ENCODE measurements around the gene ADGRL4.

DNA sequence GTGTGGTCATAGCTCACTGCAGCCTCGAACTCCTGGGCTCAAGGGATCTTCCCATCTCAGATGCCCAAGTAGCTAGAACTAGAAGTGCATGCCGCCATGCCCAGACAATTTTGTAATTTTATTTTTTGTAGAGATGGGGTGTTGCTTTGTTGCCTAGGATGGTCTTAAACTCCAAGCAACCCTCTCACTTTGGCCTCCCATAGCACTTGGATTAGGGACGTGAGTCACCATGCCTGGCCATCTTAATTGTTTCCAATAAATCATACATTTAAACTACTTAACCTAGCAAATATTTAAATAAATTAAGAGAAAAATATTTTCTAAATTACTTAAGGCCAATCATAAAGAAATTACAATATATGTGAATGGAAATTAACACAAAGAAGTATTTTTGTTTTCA is 35.1 kb upstream of the ADGRL4 start:
- TF ChIP-seq, protein P1, sequence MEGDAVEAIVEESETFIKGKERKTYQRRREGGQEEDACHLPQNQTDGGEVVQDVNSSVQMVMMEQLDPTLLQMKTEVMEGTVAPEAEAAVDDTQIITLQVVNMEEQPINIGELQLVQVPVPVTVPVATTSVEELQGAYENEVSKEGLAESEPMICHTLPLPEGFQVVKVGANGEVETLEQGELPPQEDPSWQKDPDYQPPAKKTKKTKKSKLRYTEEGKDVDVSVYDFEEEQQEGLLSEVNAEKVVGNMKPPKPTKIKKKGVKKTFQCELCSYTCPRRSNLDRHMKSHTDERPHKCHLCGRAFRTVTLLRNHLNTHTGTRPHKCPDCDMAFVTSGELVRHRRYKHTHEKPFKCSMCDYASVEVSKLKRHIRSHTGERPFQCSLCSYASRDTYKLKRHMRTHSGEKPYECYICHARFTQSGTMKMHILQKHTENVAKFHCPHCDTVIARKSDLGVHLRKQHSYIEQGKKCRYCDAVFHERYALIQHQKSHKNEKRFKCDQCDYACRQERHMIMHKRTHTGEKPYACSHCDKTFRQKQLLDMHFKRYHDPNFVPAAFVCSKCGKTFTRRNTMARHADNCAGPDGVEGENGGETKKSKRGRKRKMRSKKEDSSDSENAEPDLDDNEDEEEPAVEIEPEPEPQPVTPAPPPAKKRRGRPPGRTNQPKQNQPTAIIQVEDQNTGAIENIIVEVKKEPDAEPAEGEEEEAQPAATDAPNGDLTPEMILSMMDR (IDR thresholded peaks at IDR 0.05): no peak
- no peak for TF ChIP-seq POLR2A (IDR thresholded peaks at IDR 0.05)
- no peak for TF ChIP-seq POLR2AphosphoS5 (IDR thresholded peaks at IDR 0.05)
- no peak for TF ChIP-seq EP300 (IDR thresholded peaks at IDR 0.05)
